Gastrocnemius medialis (tissue), 4 donors: ENCODE data around the gene ARL3. TPM values are rescaled to one million over a fixed set of nuclear protein-coding genes. Genes with fewer than 3 reads are reported as not detected.
A peak's percentile ranks its signal among the peaks of the same experiment; 100 is the strongest.

Experiments
- ATAC-seq, 2 donors: fragments of 150-250 bp; one replicate each; pipeline ENCODE4 v1.9.1; 2016
- DNase-seq, 2 donors: peaks; one replicate each; pipeline ENCODE4 v3.0.0-alpha.2; 2019
- H3K27ac ChIP-seq, 4 donors: fragments of 200-600 bp; sonication (generic); 1 replicate in 1 of 4; 2 replicates in 3 of 4; pipeline ENCODE4 v1.5.1; 2016 to 2018; ENCODE audit warnings: mild to moderate bottlenecking in 2 of 4, moderate library complexity in 1 of 4
- H3K27me3 ChIP-seq, 3 donors: fragments of 200-600 bp; sonication (generic) in 2 of 3; 1 replicate in 1 of 3; 2 replicates in 2 of 3; pipeline versions ENCODE4 v1.5.1 to v1.6.0; 2016 to 2019; ENCODE audit warnings: mild to moderate bottlenecking in 1 of 3, moderate library complexity in 1 of 3
- H3K36me3 ChIP-seq, 2 donors: fragments of 200-600 bp; sonication (generic) in 1 of 2; one replicate each; pipeline ENCODE4 v1.5.1; 2017 to 2018
- H3K4me1 ChIP-seq, 2 donors: fragments of 200-600 bp; sonication (generic) in 1 of 2; one replicate each; pipeline ENCODE4 v1.5.1; 2016 to 2017; ENCODE audit warnings: mild to moderate bottlenecking in 2 of 2
- H3K4me3 ChIP-seq, 4 donors: fragments of 200-600 bp; sonication (generic) in 3 of 4; 1 replicate in 1 of 4; 2 replicates in 3 of 4; pipeline ENCODE4 v1.5.1; 2016 to 2019; ENCODE audit warnings: mild to moderate bottlenecking in 2 of 4
- H3K9me3 ChIP-seq, 3 donors: fragments of 200-600 bp; sonication (generic) in 2 of 3; 1 replicate in 1 of 3; 2 replicates in 2 of 3; pipeline ENCODE4 v1.5.1; 2016 to 2019
- POLR2A ChIP-seq, 2 donors: fragments of 450-650 bp; IDR thresholded peaks; one replicate each; pipeline ENCODE4 v1.6.1; 2017; ENCODE audit warnings: antibody characterized with exemption in 2 of 2, mild to moderate bottlenecking in 2 of 2, moderate library complexity in 2 of 2
- in situ Hi-C, 4 donors: fragments of 200-750 bp; cut with MboI; loops; one replicate each; pipeline versions ENCODE4 v1.15.0 to v1.8.0; 2017; ENCODE audit warnings: low sequenced_read_pairs in 4 of 4
- intact Hi-C: fragments of 100-400 bp; cut with DNase I; formaldehyde crosslinking; loops from one replicate; pipeline ENCODE4 v1.15.1; 2023; ENCODE audit warnings: low total_unique reads
- total RNA-seq, 4 donors: library from RNA; depleted of rRNA; stranded (reverse); fragments of >200 nt; gene quantifications; one replicate each; pipeline versions ENCODE4 v1.1.0 to v1.2.3, GENCODE V29; 2016
- TF ChIP-seq, protein P1 (sequence below), 5 experiments: fragments of 450-650 bp in 3 of 5; fragments of 200-600 bp in 2 of 5; sonication (generic) in 2 of 5; IDR thresholded peaks in 4 of 5; conservative IDR thresholded peaks in 1 of 5; 1 replicate in 4 of 5; 2 replicates in 1 of 5; pipeline ENCODE4 v1.5.1; 2016 to 2019; ENCODE audit warnings: antibody characterized with exemption in 5 of 5, mild to moderate bottlenecking in 3 of 5, moderate library complexity in 3 of 5

ARL3 gene
- total RNA-seq, 4 donors from 2014 or later, result 1.0 to 2.4 (median 1.5) TPM

GRCh38 chr10:102624751-102625645 lies 89.2 kb downstream of the ARL3 start:
- in situ Hi-C loops, result no loop called here
- Histone ChIP-seq H3K27me3 (no peaks in the 10 kb centered on the region), H3K27ac (peak overlapping the region in 1 of 4 donors; percentile 79), H3K4me1 (peaks cover 51 to 58% of the 10 kb centered on the region in 2 donors), H3K36me3 (no peaks in the 10 kb centered on the region), H3K4me3 (no peak overlapping the region), H3K9me3 (no peaks in the 10 kb centered on the region)
- TF ChIP-seq POLR2A (IDR thresholded peaks at IDR 0.05), result no peak
- TF ChIP-seq, protein P1, sequence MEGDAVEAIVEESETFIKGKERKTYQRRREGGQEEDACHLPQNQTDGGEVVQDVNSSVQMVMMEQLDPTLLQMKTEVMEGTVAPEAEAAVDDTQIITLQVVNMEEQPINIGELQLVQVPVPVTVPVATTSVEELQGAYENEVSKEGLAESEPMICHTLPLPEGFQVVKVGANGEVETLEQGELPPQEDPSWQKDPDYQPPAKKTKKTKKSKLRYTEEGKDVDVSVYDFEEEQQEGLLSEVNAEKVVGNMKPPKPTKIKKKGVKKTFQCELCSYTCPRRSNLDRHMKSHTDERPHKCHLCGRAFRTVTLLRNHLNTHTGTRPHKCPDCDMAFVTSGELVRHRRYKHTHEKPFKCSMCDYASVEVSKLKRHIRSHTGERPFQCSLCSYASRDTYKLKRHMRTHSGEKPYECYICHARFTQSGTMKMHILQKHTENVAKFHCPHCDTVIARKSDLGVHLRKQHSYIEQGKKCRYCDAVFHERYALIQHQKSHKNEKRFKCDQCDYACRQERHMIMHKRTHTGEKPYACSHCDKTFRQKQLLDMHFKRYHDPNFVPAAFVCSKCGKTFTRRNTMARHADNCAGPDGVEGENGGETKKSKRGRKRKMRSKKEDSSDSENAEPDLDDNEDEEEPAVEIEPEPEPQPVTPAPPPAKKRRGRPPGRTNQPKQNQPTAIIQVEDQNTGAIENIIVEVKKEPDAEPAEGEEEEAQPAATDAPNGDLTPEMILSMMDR (IDR thresholded peaks at IDR 0.05 in 4 of 5, conservative IDR thresholded peaks at IDR 0.05 in 1 of 5), result no peak
- intact Hi-C loops, result no loop called here
- no peak for DNase-seq
- no peak for ATAC-seq

GRCh38 chr10:102624094-102624493 lies 90.1 kb downstream of the ARL3 start:
- in situ Hi-C loops (no loop called here), intact Hi-C loops (no loop called here)
- Histone ChIP-seq H3K4me1 (peaks cover 60 to 67% of the 10 kb centered on the region in 2 donors), H3K9me3 (no peaks in the 10 kb centered on the region), H3K4me3 (no peak overlapping the region), H3K27me3 (no peaks in the 10 kb centered on the region), H3K36me3 (no peaks in the 10 kb centered on the region), H3K27ac (no peak overlapping the region)
- no peak for ATAC-seq
- no peak for TF ChIP-seq POLR2A (IDR thresholded peaks at IDR 0.05)
- TF ChIP-seq, protein P1 (IDR thresholded peaks at IDR 0.05 in 4 of 5, conservative IDR thresholded peaks at IDR 0.05 in 1 of 5), result no peak
- no peak for DNase-seq

Other genes with a start within 250 kb of the ARL3 start
- 100 to 1,000 TPM; 212 to 261 (median 252) TPM for gene ACTR1A, start 211.7 kb downstream of the ARL3 start, total RNA-seq
- gene SUFU, start 210.4 kb downstream of the ARL3 start, total RNA-seq, result 10 to 100 TPM in 1 of 4 donors, 1 to 10 TPM in 3; 7.3 to 11.8 (median 7.9) TPM
- 100 to 1,000 TPM; 113 to 222 (median 138) TPM for gene TRIM8, start 69.9 kb downstream of the ARL3 start, total RNA-seq
- 1 to 10 TPM in 1 of 4 donors, under 1 TPM in 3; 0.20 to 5.0 (median 0.76) TPM for gene SFXN2, start 239 bp upstream of the ARL3 start, total RNA-seq
- gene WBP1L, start 29.6 kb upstream of the ARL3 start, total RNA-seq, result 100 to 1,000 TPM; 103 to 204 (median 145) TPM
- gene CYP17A1, start 123.0 kb upstream of the ARL3 start, total RNA-seq, result 1 to 10 TPM in 1 of 4 donors, not detected in 3; 4.2 TPM
- gene BORCS7, start 139.9 kb upstream of the ARL3 start, total RNA-seq, result 10 to 100 TPM; 18.1 to 38.2 (median 27.1) TPM
- 1 to 10 TPM in 3 of 4 donors, under 1 TPM in 1; 0.91 to 5.6 (median 4.8) TPM for gene AS3MT, start 155.1 kb upstream of the ARL3 start, total RNA-seq
- gene CNNM2, start 203.9 kb upstream of the ARL3 start, total RNA-seq, result 1 to 10 TPM; 1.1 to 3.2 (median 2.0) TPM